ENCODE measurements around the gene ZBTB20.

The ZBTB20 gene

GRCh38 chr3:114539525-114539924 lies 607.6 kb downstream of the ZBTB20 start:
- no peaks in the 10 kb centered on the region for H3K27me3 ChIP-seq (ENCODE audit: control insufficient read depth in 5 of 5, insufficient read depth in 4 of 5, low read length in 5 of 5)
- no peak overlapping the region for H3K9ac ChIP-seq (ENCODE audit: low read length in 5 of 5)
- no peak overlapping the region for H3K4me3 ChIP-seq (ENCODE audit: low read depth in 1 of 5, low read length in 5 of 5)
- H3K4me1 ChIP-seq (ENCODE audit: control insufficient read depth in 5 of 5, insufficient read depth in 5 of 5, low read length in 5 of 5), result no peaks in the 10 kb centered on the region
- H3K36me3 ChIP-seq (ENCODE audit: control insufficient read depth in 5 of 5, insufficient read depth in 5 of 5, low read length in 5 of 5), result no peaks in the 10 kb centered on the region
- H3K27ac ChIP-seq (ENCODE audit: low read depth, low read length), result no peak overlapping the region
- H3K9me3 ChIP-seq (ENCODE audit: control insufficient read depth in 5 of 5, low read length in 5 of 5), result peaks cover 0 to 3% (median 0%) of the 10 kb centered on the region in 5 donors

DNA sequence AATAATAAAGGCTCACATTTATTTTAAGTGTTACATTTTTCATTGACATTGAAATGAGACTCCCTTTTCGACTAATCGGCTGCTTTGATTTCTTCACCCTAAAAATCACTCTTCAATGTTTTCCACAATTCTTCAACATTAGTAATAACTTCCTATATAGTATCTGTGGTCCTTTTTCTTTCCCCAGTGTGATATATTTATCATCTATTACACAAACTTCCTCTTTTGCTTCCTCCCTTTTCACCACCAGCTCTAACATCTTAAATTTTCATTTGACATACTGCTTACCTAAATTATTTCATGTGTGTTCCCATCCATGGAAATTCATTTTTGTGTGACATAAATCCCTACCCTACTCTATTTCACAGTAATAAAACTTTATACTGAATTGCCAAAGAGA lies 608.9 kb downstream of the ZBTB20 start:
- peaks cover 0 to 3% (median 0%) of the 10 kb centered on the region in 5 donors for H3K9me3 ChIP-seq (ENCODE audit: control insufficient read depth in 5 of 5, low read length in 5 of 5)
- H3K27me3 ChIP-seq (ENCODE audit: control insufficient read depth in 5 of 5, insufficient read depth in 4 of 5, low read length in 5 of 5), result no peaks in the 10 kb centered on the region
- H3K36me3 ChIP-seq (ENCODE audit: control insufficient read depth in 5 of 5, insufficient read depth in 5 of 5, low read length in 5 of 5), result no peaks in the 10 kb centered on the region
- H3K4me1 ChIP-seq (ENCODE audit: control insufficient read depth in 5 of 5, insufficient read depth in 5 of 5, low read length in 5 of 5), result no peaks in the 10 kb centered on the region
- no peak overlapping the region for H3K27ac ChIP-seq (ENCODE audit: low read depth, low read length)
- no peak overlapping the region for H3K9ac ChIP-seq (ENCODE audit: low read length in 5 of 5)
- H3K4me3 ChIP-seq (ENCODE audit: low read depth in 1 of 5, low read length in 5 of 5), result no peak overlapping the region

GRCh38 chr3:114528517-114528916 lies 618.6 kb downstream of the ZBTB20 start:
- Histone ChIP-seq H3K27me3 (ENCODE audit: control insufficient read depth in 5 of 5, insufficient read depth in 4 of 5, low read length in 5 of 5) (no peaks in the 10 kb centered on the region), H3K27ac (ENCODE audit: low read depth, low read length) (no peak overlapping the region), H3K4me3 (ENCODE audit: low read depth in 1 of 5, low read length in 5 of 5) (no peak overlapping the region), H3K9me3 (ENCODE audit: control insufficient read depth in 5 of 5, low read length in 5 of 5) (no peaks in the 10 kb centered on the region), H3K36me3 (ENCODE audit: control insufficient read depth in 5 of 5, insufficient read depth in 5 of 5, low read length in 5 of 5) (peaks cover 2 to 5% (median 4%) of the 10 kb centered on the region in 5 donors), H3K9ac (ENCODE audit: low read length in 5 of 5) (no peak overlapping the region), H3K4me1 (ENCODE audit: control insufficient read depth in 5 of 5, insufficient read depth in 5 of 5, low read length in 5 of 5) (peaks cover 0 to 3% (median 0%) of the 10 kb centered on the region in 5 donors)

DNA sequence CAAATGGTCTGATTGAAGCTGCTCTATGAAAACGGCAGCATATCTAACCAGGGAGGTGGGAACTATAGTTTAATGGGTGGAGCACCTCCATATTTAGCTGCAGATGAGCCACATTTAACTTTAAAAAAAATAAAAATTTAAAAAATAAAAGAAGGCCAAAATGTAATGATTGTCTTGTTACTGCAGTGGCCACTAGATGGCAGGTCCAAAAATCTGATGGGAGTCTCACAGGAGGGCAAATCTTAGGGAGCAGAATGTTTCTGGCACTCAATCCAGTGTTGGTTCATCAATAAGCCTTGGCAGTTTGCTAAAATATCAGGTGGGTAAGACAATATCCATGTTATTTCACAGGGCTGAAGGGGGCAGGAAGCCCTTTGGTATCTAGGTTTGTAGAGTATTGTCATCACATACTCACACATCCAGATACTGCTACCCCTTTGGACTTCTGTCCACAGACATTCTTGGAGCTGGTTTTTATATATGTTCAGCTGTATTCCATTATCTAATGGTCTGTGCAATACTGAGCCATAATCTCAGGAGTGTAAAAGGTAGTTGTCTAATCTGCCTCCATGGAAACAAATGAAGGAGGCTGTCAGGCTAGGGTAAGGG lies 619.9 kb downstream of the ZBTB20 start:
- Histone ChIP-seq H3K4me1 (ENCODE audit: control insufficient read depth in 5 of 5, insufficient read depth in 5 of 5, low read length in 5 of 5) (peaks cover 0 to 3% (median 0%) of the 10 kb centered on the region in 5 donors), H3K9ac (ENCODE audit: low read length in 5 of 5) (no peak overlapping the region), H3K36me3 (ENCODE audit: control insufficient read depth in 5 of 5, insufficient read depth in 5 of 5, low read length in 5 of 5) (peaks cover 0 to 5% (median 4%) of the 10 kb centered on the region in 5 donors), H3K27ac (ENCODE audit: low read depth, low read length) (no peak overlapping the region), H3K4me3 (ENCODE audit: low read depth in 1 of 5, low read length in 5 of 5) (no peak overlapping the region), H3K9me3 (ENCODE audit: control insufficient read depth in 5 of 5, low read length in 5 of 5) (no peaks in the 10 kb centered on the region), H3K27me3 (ENCODE audit: control insufficient read depth in 5 of 5, insufficient read depth in 4 of 5, low read length in 5 of 5) (no peaks in the 10 kb centered on the region)

- Histone ChIP-seq H3K9ac (ENCODE audit: low read length in 5 of 5) (no peak overlapping the region), H3K36me3 (ENCODE audit: control insufficient read depth in 5 of 5, insufficient read depth in 5 of 5, low read length in 5 of 5) (peaks cover 0 to 4% (median 0%) of the 10 kb centered on the region in 5 donors), H3K9me3 (ENCODE audit: control insufficient read depth in 5 of 5, low read length in 5 of 5) (no peaks in the 10 kb centered on the region), H3K4me1 (ENCODE audit: control insufficient read depth in 5 of 5, insufficient read depth in 5 of 5, low read length in 5 of 5) (peaks cover 0 to 3% (median 0%) of the 10 kb centered on the region in 5 donors), H3K27ac (ENCODE audit: low read depth, low read length) (no peak overlapping the region), H3K4me3 (ENCODE audit: low read depth in 1 of 5, low read length in 5 of 5) (no peak overlapping the region), H3K27me3 (ENCODE audit: control insufficient read depth in 5 of 5, insufficient read depth in 4 of 5, low read length in 5 of 5) (no peaks in the 10 kb centered on the region)
Observed at GRCh38 chr3:114525278-114525677, 621.8 kb downstream of the ZBTB20 start.

DNA sequence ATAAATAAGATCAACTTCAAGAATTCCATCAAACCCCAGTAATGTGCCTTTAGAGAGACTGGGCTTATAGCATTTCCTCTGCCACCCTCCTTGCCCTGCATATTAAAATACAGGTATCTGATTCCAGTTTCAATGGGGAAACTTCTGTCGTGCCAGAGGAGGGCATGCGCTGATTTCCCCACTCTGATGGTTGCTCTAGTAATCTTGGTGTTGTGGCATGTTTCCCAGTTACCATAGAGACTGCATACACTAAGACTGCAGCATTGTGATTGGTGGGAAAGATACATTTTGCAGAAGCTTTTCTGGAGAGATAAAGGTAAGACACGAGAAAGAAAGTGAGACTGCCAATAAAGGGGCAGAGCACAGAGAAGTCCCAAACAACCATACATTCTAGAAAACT lies 627.7 kb downstream of the ZBTB20 start:
- Histone ChIP-seq H3K4me1 (ENCODE audit: control insufficient read depth in 5 of 5, insufficient read depth in 5 of 5, low read length in 5 of 5) (peaks cover 0 to 23% (median 15%) of the 10 kb centered on the region in 5 donors), H3K9ac (ENCODE audit: low read length in 5 of 5) (peak overlapping the region in 1 of 5 donors; percentile 18), H3K4me3 (ENCODE audit: low read depth in 1 of 5, low read length in 5 of 5) (no peak overlapping the region), H3K27ac (ENCODE audit: low read depth, low read length) (peak overlapping the region; percentile 65), H3K36me3 (ENCODE audit: control insufficient read depth in 5 of 5, insufficient read depth in 5 of 5, low read length in 5 of 5) (no peaks in the 10 kb centered on the region), H3K27me3 (ENCODE audit: control insufficient read depth in 5 of 5, insufficient read depth in 4 of 5, low read length in 5 of 5) (no peaks in the 10 kb centered on the region), H3K9me3 (ENCODE audit: control insufficient read depth in 5 of 5, low read length in 5 of 5) (no peaks in the 10 kb centered on the region)

DNA sequence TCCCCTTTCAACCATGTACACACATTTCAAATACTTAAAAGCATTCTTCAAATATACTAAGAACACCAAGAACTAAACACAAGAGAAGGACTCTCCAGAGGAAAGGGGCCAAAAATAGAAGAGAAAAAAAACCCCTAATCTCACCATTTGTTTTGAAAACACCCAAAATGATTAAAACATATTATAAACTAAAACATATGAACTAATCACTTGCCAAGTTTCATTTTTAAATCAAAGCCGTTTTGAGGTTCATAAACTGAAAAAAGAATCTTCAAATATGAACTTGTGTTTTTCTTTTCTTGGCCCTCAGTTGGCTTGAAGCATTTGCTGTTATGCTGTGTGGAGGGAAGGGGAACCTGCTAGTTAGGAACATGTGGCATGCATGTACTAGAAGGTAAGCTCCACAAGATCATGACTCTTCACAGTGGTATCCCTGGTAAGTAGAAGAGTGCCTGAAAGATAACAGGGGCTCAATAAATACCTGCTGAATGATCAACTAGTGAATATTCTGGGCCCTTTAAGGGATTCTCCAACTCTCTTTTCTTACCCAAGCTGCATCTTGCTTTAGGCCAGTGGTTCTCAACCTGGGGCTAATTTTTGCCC lies 628.8 kb downstream of the ZBTB20 start:
- Histone ChIP-seq H3K9ac (ENCODE audit: low read length in 5 of 5) (peak overlapping the region in 1 of 5 donors; percentile 39), H3K9me3 (ENCODE audit: control insufficient read depth in 5 of 5, low read length in 5 of 5) (no peaks in the 10 kb centered on the region), H3K4me3 (ENCODE audit: low read depth in 1 of 5, low read length in 5 of 5) (no peak overlapping the region), H3K36me3 (ENCODE audit: control insufficient read depth in 5 of 5, insufficient read depth in 5 of 5, low read length in 5 of 5) (no peaks in the 10 kb centered on the region), H3K27me3 (ENCODE audit: control insufficient read depth in 5 of 5, insufficient read depth in 4 of 5, low read length in 5 of 5) (no peaks in the 10 kb centered on the region), H3K4me1 (ENCODE audit: control insufficient read depth in 5 of 5, insufficient read depth in 5 of 5, low read length in 5 of 5) (peaks cover 0 to 23% (median 15%) of the 10 kb centered on the region in 5 donors), H3K27ac (ENCODE audit: low read depth, low read length) (peak overlapping the region; percentile 65)

GRCh38 chr3:114510201-114510600 lies 636.9 kb downstream of the ZBTB20 start:
- Histone ChIP-seq H3K4me1 (ENCODE audit: control insufficient read depth in 5 of 5, insufficient read depth in 5 of 5, low read length in 5 of 5) (peaks cover 0 to 17% (median 4%) of the 10 kb centered on the region in 5 donors), H3K9ac (ENCODE audit: low read length in 5 of 5) (no peak overlapping the region), H3K9me3 (ENCODE audit: control insufficient read depth in 5 of 5, low read length in 5 of 5) (no peaks in the 10 kb centered on the region), H3K36me3 (ENCODE audit: control insufficient read depth in 5 of 5, insufficient read depth in 5 of 5, low read length in 5 of 5) (peaks cover 0 to 3% (median 0%) of the 10 kb centered on the region in 5 donors), H3K27me3 (ENCODE audit: control insufficient read depth in 5 of 5, insufficient read depth in 4 of 5, low read length in 5 of 5) (no peaks in the 10 kb centered on the region), H3K4me3 (ENCODE audit: low read depth in 1 of 5, low read length in 5 of 5) (no peak overlapping the region), H3K27ac (ENCODE audit: low read depth, low read length) (no peak overlapping the region)

GRCh38 chr3:114509756-114510155 lies 637.3 kb downstream of the ZBTB20 start:
- H3K27ac ChIP-seq (ENCODE audit: low read depth, low read length), result no peak overlapping the region
- peaks cover 0 to 17% (median 4%) of the 10 kb centered on the region in 5 donors for H3K4me1 ChIP-seq (ENCODE audit: control insufficient read depth in 5 of 5, insufficient read depth in 5 of 5, low read length in 5 of 5)
- no peaks in the 10 kb centered on the region for H3K9me3 ChIP-seq (ENCODE audit: control insufficient read depth in 5 of 5, low read length in 5 of 5)
- H3K36me3 ChIP-seq (ENCODE audit: control insufficient read depth in 5 of 5, insufficient read depth in 5 of 5, low read length in 5 of 5), result peaks cover 0 to 3% (median 0%) of the 10 kb centered on the region in 5 donors
- H3K27me3 ChIP-seq (ENCODE audit: control insufficient read depth in 5 of 5, insufficient read depth in 4 of 5, low read length in 5 of 5), result no peaks in the 10 kb centered on the region
- H3K9ac ChIP-seq (ENCODE audit: low read length in 5 of 5), result no peak overlapping the region
- H3K4me3 ChIP-seq (ENCODE audit: low read depth in 1 of 5, low read length in 5 of 5), result no peak overlapping the region

DNA sequence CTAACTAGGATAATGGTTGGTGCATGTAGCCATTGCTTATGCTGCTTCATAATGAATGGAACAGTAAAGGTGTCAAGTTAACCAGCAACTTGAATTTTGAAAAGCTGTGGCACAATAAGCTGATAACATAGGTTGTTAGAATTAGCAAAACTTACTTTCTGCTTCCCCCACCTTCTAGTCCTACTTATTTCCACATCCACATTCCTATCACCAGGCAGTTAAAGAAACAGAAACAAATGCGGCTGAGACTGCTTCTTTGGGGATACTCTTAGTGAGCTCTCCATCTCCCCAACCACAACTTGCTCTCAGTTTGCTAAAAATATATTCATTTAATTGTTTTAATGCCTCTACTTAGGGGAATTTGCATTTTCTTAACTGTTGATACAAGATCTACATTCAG lies 638.1 kb downstream of the ZBTB20 start:
- Histone ChIP-seq H3K4me3 (ENCODE audit: low read depth in 1 of 5, low read length in 5 of 5) (no peak overlapping the region), H3K4me1 (ENCODE audit: control insufficient read depth in 5 of 5, insufficient read depth in 5 of 5, low read length in 5 of 5) (peaks cover 0 to 17% (median 4%) of the 10 kb centered on the region in 5 donors), H3K36me3 (ENCODE audit: control insufficient read depth in 5 of 5, insufficient read depth in 5 of 5, low read length in 5 of 5) (peaks cover 0 to 3% (median 0%) of the 10 kb centered on the region in 5 donors), H3K27ac (ENCODE audit: low read depth, low read length) (peak overlapping the region; percentile 43), H3K9ac (ENCODE audit: low read length in 5 of 5) (no peak overlapping the region), H3K27me3 (ENCODE audit: control insufficient read depth in 5 of 5, insufficient read depth in 4 of 5, low read length in 5 of 5) (no peaks in the 10 kb centered on the region), H3K9me3 (ENCODE audit: control insufficient read depth in 5 of 5, low read length in 5 of 5) (no peaks in the 10 kb centered on the region)
